Urinary bladder (tissue), 4 donors: Measurements from ENCODE around the gene TNNT1. TPM values are rescaled to one million over a fixed set of nuclear protein-coding genes. Genes with fewer than 3 reads are reported as not detected.
A peak's percentile ranks its signal among the peaks of the same experiment; 100 is the strongest.
"Not testable (repeated sequence)": the region's sequence is repeated elsewhere in the genome, so short reads cannot be mapped to it uniquely, and the experiment has no call there.

ENCODE experiments used
- DNase-seq: peaks from one replicate; pipeline ENCODE4 v3.0.0-alpha.2; 2015; ENCODE audit errors: extremely low spot score
- H3K27ac ChIP-seq: one replicate; pipeline ENCODE4 v1.5.1; 2013; ENCODE audit warnings: low read depth, mild to moderate bottlenecking, moderate library complexity
- H3K36me3 ChIP-seq: one replicate; pipeline ENCODE4 v1.6.1; 2013; ENCODE audit warnings: mild to moderate bottlenecking, moderate library complexity; ENCODE audit not compliant: insufficient read depth
- H3K4me1 ChIP-seq: one replicate; pipeline ENCODE4 v1.6.1; 2013; ENCODE audit warnings: mild to moderate bottlenecking, moderate library complexity; ENCODE audit not compliant: insufficient read depth
- H3K4me3 ChIP-seq: one replicate; pipeline ENCODE4 v1.5.1; 2013; ENCODE audit warnings: low read depth, low read length
- WGBS: extraction: QIAGEN DNeasy Blood & Tissue Kit; methylation state at CpG from one replicate; pipeline ENCODE4 v1.1.7; 2013; 5-methylcytosine and 5-hydroxymethylcytosine counted together
- polyA plus RNA-seq: library from polyadenylated mRNA; stranded (reverse); fragments of 200-250 nt; gene quantifications from one replicate; pipeline ENCODE4 v1.2.3, GENCODE V29; 2013
- total RNA-seq: library from RNA; depleted of rRNA; stranded (reverse); fragments of >200 nt; gene quantifications from one replicate; pipeline ENCODE4 v1.2.3, GENCODE V29; 2014
- donor health status: healthy with polysubstance abuse.
- donor health status: healthy.

The TNNT1 gene
- total and polyA plus RNA-seq, 2 donors = 47.2 TPM; not detected in 1

DNA sequence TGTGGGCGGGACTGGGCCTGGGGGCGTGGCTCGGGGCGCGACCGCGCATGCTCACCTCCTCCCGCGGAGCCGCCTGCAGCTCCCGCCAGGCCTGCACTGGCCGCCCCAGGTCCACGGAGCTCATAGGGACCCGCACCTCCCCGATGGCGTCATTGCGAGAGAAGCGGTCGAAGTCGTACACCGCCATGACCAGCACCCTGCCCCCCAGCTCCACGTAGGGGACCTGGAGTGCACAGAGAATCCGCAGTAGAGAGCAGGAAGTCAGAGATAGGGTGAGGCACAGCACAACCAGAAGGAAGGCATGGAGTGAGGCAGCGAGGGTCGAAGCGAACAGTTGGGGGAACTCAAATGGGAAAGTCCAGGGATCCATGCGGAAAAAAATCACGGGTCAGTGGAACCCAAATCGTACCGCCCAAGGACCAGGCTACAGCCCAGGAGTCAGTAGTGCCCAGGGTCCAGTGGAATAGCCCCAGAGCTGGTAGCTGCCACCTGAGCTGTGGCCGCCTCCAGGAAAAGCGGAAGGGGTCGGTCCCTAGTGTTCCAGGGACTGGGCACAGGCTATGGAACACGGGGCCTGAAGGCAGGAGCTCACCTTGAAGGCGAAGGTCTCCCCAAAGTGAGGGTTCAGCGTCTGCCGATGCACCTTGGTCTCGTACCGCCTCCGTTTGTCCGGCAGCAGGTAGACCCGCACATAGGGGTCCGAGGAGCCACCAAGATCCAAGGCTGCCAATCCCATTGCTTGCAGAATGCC, 26.3 kb upstream of the TNNT1 start:
- DNase-seq = no peak
- Histone ChIP-seq H3K27ac (no peak overlapping the region), H3K4me3 (no peak overlapping the region), H3K36me3 (no peaks in the 10 kb centered on the region), H3K4me1 (no peaks in the 10 kb centered on the region)
- 57% methylated on average over 43 of the region's 43 CpGs for WGBS

DNA sequence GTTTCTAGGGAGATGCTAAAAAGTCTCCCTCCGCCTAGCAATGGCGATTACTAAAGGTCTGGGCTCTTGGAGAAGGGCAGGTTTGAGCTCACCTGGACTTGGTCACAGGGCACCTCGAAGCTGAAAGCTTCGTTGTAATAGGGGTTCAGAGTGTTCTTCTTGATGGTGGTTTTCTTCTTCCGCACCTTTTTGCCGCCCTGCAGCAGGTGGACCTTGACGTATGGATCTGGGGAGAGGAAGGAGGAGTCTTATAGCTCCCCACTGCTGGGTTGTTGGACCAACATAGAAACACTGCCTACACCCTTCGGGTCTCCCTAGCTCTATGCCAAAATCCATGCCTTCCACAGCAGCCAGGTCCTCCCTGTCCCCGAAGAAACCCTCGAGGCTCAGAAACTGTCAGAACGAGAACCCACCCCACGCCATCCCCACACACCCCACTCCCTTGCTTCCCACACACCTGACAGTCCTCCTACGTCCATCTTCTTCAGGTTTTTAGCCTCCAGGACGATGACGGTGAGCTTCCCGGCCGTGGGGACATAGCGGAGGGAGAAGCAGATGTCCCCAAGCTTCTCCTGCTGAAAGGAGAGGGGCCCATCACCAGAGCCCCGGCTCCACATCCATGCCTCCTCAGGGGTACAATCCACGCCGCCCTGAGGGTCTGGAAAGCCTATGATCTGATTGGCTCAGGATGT, 25.6 kb upstream of the TNNT1 start:
- 59% methylated on average over 21 of the region's 21 CpGs for WGBS
- H3K4me3 ChIP-seq = no peak overlapping the region
- no peaks in the 10 kb centered on the region for H3K36me3 ChIP-seq
- no peaks in the 10 kb centered on the region for H3K4me1 ChIP-seq
- DNase-seq = no peak
- no peak overlapping the region for H3K27ac ChIP-seq

- H3K27ac ChIP-seq = no peak overlapping the region
- peak overlapping the region; percentile 10 for H3K4me3 ChIP-seq
- under 1% methylated on average over 37 of the region's 37 CpGs for WGBS
- H3K4me1 ChIP-seq = no peaks in the 10 kb centered on the region
- no peaks in the 10 kb centered on the region for H3K36me3 ChIP-seq
- DNase-seq = no peak
Measured at GRCh38 chr19:55173714-55174409, 24.9 kb upstream of the TNNT1 start.

- DNase-seq = no peak
- no peaks in the 10 kb centered on the region for H3K36me3 ChIP-seq
- H3K4me3 ChIP-seq = peak overlapping the region; percentile 10
- no peak overlapping the region for H3K27ac ChIP-seq
- WGBS = 2% methylated on average over 32 of the region's 32 CpGs
- H3K4me1 ChIP-seq = no peaks in the 10 kb centered on the region
Measured at GRCh38 chr19:55173186-55173713, 24.2 kb upstream of the TNNT1 start.

- Histone ChIP-seq H3K4me3 (no peak overlapping the region), H3K27ac (no peak overlapping the region), H3K36me3 (no peaks in the 10 kb centered on the region), H3K4me1 (no peaks in the 10 kb centered on the region)
- no peak for DNase-seq
- WGBS = 11% methylated on average over 12 of the region's 12 CpGs
Measured at GRCh38 chr19:55172741-55173140, 23.7 kb upstream of the TNNT1 start.

GRCh38 chr19:55172318-55172717, 23.3 kb upstream of the TNNT1 start:
- whole genome bisulfite sequencing = 57% methylated on average over 9 of the region's 9 CpGs
- H3K27ac ChIP-seq, H3K4me1 ChIP-seq, H3K36me3 ChIP-seq, H3K4me3 ChIP-seq, DNase-seq: not testable (repeated sequence)

GRCh38 chr19:55171440-55171839, 22.4 kb upstream of the TNNT1 start:
- DNase-seq = no peak
- no peak overlapping the region for H3K27ac ChIP-seq
- no peak overlapping the region for H3K4me3 ChIP-seq
- H3K4me1 ChIP-seq = no peaks in the 10 kb centered on the region
- 82% methylated on average over 5 of the region's 5 CpGs for WGBS
- H3K36me3 ChIP-seq = no peaks in the 10 kb centered on the region

DNA sequence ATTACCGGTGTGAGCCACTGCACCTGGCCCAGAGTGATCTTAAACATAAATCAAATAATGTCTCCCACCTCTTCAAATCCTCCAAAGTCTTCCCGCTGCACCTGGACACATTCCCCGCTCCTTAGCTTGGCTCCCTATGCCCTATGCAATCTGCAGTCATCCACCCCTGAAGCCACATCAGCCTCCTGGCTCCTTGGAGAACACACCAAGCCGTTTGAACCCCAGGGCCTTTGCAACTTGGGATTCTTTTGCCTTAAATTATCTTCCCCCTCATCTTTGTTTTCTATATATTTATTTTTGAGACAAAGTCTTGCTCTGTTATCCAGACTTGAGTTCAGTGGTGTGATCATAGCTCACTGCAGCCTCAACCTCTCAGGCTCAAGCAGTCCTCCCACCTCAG, 20.1 kb upstream of the TNNT1 start:
- Histone ChIP-seq H3K4me3 (no peak overlapping the region), H3K27ac (no peak overlapping the region), H3K36me3 (no peaks in the 10 kb centered on the region), H3K4me1 (no peaks in the 10 kb centered on the region)
- no peak for DNase-seq
- 62% methylated on average over 4 of the region's 4 CpGs for WGBS

- peak; percentile 87 for DNase-seq
- WGBS = 2% methylated on average over 33 of the region's 33 CpGs
- Histone ChIP-seq H3K4me3 (no peak within 1 kb of the TSS), H3K36me3 (no peaks in the 10 kb centered on the region), H3K4me1 (no peaks in the 10 kb centered on the region), H3K27ac (no peak within 1 kb of the TSS)
Measured at GRCh38 chr19:55166530-55167268, 17.7 kb upstream of the TNNT1 start, which contains the start of gene DNAAF3. TSS of gene DNAAF3 (minus strand) at chr19:55166613. CDS start at chr19:55166413, 200 bp downstream.

DNA sequence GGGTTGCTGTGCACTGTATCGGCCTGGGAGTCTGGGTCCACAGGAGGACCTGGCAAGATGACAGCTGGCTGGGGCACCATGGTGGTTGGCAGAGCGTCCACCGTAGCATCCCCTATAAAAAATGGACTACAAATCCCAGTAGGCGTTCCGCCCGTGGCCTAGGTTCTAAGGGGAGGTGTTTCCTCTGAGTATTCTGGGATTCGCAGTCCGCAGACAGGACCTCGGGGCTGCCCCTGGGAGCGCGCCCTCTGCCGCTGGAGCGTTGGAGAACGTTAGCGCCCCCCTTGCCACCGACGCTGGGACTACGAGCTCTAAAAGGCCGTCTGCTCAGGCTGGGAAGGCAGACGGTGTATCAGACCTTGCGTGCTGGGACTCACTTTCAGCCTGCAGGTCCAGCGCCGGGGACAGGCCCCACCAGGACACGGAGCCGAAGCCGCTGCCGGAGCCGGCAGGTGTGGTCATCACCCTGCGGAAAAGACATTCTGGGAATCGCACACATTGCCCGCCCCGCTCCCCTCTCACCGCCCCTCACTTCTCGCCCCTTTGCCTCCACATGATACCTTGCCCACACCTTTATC, 17.0 kb upstream of the TNNT1 start:
- no peak overlapping the region for H3K27ac ChIP-seq
- H3K36me3 ChIP-seq = no peaks in the 10 kb centered on the region
- DNase-seq = no peak
- H3K4me3 ChIP-seq = no peak overlapping the region
- H3K4me1 ChIP-seq = no peaks in the 10 kb centered on the region
- 2% methylated on average over 34 of the region's 34 CpGs for WGBS

DNA sequence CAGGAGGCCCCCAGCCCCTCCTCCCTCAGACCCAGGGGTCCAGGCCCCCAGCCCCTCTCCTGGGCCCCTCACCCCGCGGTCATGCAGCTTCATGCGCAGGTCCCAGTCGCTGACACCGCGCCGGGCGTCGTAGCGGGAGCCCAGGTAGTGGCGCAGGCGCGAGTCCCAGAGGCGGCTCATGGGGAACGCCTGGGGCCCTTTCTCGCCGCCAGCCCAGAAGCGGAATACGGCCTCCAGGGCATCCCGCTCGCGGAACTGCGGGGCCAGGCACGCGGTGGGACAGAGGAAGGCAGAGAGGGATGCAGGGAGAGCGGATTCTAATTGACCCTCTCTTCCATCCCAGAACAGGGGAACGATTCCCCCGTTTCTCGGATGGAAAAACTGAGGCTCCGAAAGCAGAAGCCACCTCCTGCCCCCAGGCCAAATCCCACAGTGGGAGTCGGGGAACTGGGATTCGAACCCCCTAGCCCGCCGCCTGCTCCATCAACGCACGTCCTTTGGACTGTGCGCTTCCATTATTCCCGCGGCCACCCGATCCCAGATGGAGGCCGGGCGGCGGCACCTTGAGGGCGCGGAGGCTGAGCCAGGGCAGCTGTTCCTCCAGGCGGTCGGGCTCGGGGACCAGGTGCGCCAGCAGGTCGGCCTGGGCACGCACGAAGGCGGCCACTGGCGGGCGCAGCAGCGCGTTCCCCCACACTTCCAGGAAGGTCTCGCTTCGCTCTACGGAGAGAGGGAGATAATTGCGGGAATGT, 12.7 kb upstream of the TNNT1 start:
- WGBS = 22% methylated on average over 61 of the region's 61 CpGs
- Histone ChIP-seq H3K27ac (no peak overlapping the region), H3K4me1 (no peaks in the 10 kb centered on the region), H3K36me3 (no peaks in the 10 kb centered on the region), H3K4me3 (no peak overlapping the region)
- DNase-seq = no peak

- H3K4me3 ChIP-seq = no peak overlapping the region
- H3K27ac ChIP-seq = no peak overlapping the region
- H3K36me3 ChIP-seq = no peaks in the 10 kb centered on the region
- 12% methylated on average over 32 of the region's 32 CpGs for WGBS
- no peak for DNase-seq
- H3K4me1 ChIP-seq = no peaks in the 10 kb centered on the region
Measured at GRCh38 chr19:55160986-55161365, 12.0 kb upstream of the TNNT1 start.
